CD8-positive, alpha-beta memory T cell (primary cell): ENCODE data around the gene KIFBP. TPM values are rescaled to one million over a fixed set of nuclear protein-coding genes. Genes with fewer than 3 reads are reported as not detected.

Experiments
- CTCF ChIA-PET: fragments of 350-600 bp; sonication (Branson Sonifier 250); formaldehyde crosslinking; loops from one replicate; lab custom pipeline; 2021; ENCODE audit warnings: antibody characterized with exemption; lab: Charles Lee
- POLR2A ChIA-PET: fragments of 350-600 bp; sonication (Branson Sonifier 250); formaldehyde crosslinking; loops from one replicate; lab custom pipeline; 2021; ENCODE audit warnings: antibody characterized with exemption; lab: Charles Lee
- DNase-seq, 5 donors: peaks; one replicate each; pipeline versions ENCODE4 v3.0.0 to v3.0.0-alpha.2; 2020 to 2022; ENCODE audit warnings: mixed read lengths in 1 of 5
- H3K27ac ChIP-seq: one replicate; pipeline ENCODE4 v1.7.0; 2013; ENCODE audit warnings: low read depth, mild to moderate bottlenecking, low read length, moderate library complexity
- H3K27me3 ChIP-seq: 2 replicates; pipeline ENCODE4 v1.7.0; 2013; ENCODE audit warnings: low read length, mild to moderate bottlenecking; ENCODE audit not compliant: insufficient read depth, poor library complexity, severe bottlenecking
- H3K36me3 ChIP-seq: 2 replicates; pipeline ENCODE4 v1.7.0; 2013; ENCODE audit warnings: mild to moderate bottlenecking, low read length, moderate library complexity; ENCODE audit not compliant: insufficient read depth
- H3K4me1 ChIP-seq: 2 replicates; pipeline ENCODE4 v1.7.0; 2013; ENCODE audit warnings: mild to moderate bottlenecking, low read length, moderate library complexity; ENCODE audit not compliant: insufficient read depth
- H3K4me3 ChIP-seq: 2 replicates; pipeline ENCODE4 v1.7.0; 2013; ENCODE audit warnings: mild to moderate bottlenecking, low read length
- H3K9me3 ChIP-seq: 2 replicates; pipeline ENCODE4 v1.7.0; 2013; ENCODE audit warnings: mild to moderate bottlenecking, low read length
- H3K27ac Mint-ChIP-seq, 8 donors: one replicate each; pipeline ENCODE4 v1.8.0; 2020 to 2021; ENCODE audit warnings: mixed read lengths in 8 of 8, mild to moderate bottlenecking in 6 of 8, inconsistent platforms in 3 of 8, moderate library complexity in 3 of 8
- H3K27me3 Mint-ChIP-seq, 2 donors: one replicate each; pipeline ENCODE4 v1.8.0; 2020 to 2021; ENCODE audit warnings: mixed read lengths in 2 of 2, mild to moderate bottlenecking in 1 of 2, moderate library complexity in 1 of 2
- H3K36me3 Mint-ChIP-seq, 3 donors: one replicate each; pipeline ENCODE4 v1.8.0; 2020 to 2021; ENCODE audit warnings: mixed read lengths in 3 of 3, inconsistent platforms in 1 of 3, mild to moderate bottlenecking in 1 of 3
- H3K4me1 Mint-ChIP-seq, 3 donors: one replicate each; pipeline ENCODE4 v1.8.0; 2020 to 2021; ENCODE audit warnings: mixed read lengths in 3 of 3, inconsistent platforms in 1 of 3, mild to moderate bottlenecking in 1 of 3
- H3K4me3 Mint-ChIP-seq, 7 donors: one replicate each; pipeline ENCODE4 v1.8.0; 2020 to 2021; ENCODE audit warnings: mixed read lengths in 7 of 7, mild to moderate bottlenecking in 6 of 7, moderate library complexity in 4 of 7, inconsistent platforms in 2 of 7
- H3K9me3 Mint-ChIP-seq, 5 donors: one replicate each; pipeline ENCODE4 v1.8.0; 2020 to 2022; ENCODE audit warnings: mixed read lengths in 5 of 5, mild to moderate bottlenecking in 3 of 5, moderate library complexity in 2 of 5, inconsistent platforms in 1 of 5
- polyA plus RNA-seq: library from polyadenylated mRNA; unstranded; fragments of 300-500 nt; fragmentation: Illumina TruSeq; gene quantifications from one replicate; pipeline ENCODE4 v1.2.3, GENCODE V29; 2021
- total RNA-seq, 2 experiments: library from RNA; stranded (reverse); gene quantifications; one replicate each; pipeline ENCODE4 v1.2.3, GENCODE V29; 2021

KIFBP gene
- total and polyA plus RNA-seq, 3 experiments from 2014 or later, result 5.2 to 21.0 (median 19.3) TPM

DNA sequence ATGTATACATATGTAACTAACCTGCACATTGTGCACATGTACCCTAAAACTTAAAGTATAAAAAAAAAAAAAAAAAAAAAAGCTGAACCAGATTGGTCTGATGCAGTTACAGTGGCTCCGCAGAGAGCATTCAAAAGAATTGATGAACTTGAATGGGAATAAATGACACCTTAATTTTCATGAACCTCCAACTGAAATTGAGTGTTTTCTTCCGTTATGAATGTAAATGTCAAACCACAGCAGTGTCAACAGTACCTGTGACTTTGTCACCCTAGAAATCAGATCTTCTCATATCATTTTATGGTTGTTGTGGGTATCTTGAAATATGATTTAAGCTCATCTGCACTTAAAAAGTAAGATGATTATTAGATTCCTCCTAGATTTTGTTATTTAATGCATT, 66.6 kb downstream of the KIFBP start:
- ChIA-PET POLR2A (interaction anchor here (1.6 kb wide), 1 partner anchor 10 kb away, joined by 6 read pairs; no protein-coding TSS in a partner anchor), CTCF (interaction anchor here (1.4 kb wide), 1 partner anchor 32 kb away, joined by 5 read pairs; the partner anchor contains the start of gene SRGN)
- Mint-ChIP-seq H3K4me1 (peaks cover 37 to 44% (median 41%) of the 10 kb centered on the region in 3 donors), H3K4me3 (peak overlapping the region in 5 of 7 donors; percentile 34 to 78 (median 51)), H3K27ac (peak overlapping the region in 6 of 8 donors; percentile 38 to 88 (median 72)), H3K27me3 (no peaks in the 10 kb centered on the region), H3K36me3 (no peaks in the 10 kb centered on the region), H3K9me3 (no peaks in the 10 kb centered on the region)
- Histone ChIP-seq H3K27ac (no peak overlapping the region), H3K27me3 (no peaks in the 10 kb centered on the region), H3K4me3 (no peak overlapping the region), H3K36me3 (no peaks in the 10 kb centered on the region), H3K9me3 (no peaks in the 10 kb centered on the region), H3K4me1 (peaks cover 24% of the 10 kb centered on the region)
- DNase-seq, result peak in 1 of 5 donors; percentile 30

DNA sequence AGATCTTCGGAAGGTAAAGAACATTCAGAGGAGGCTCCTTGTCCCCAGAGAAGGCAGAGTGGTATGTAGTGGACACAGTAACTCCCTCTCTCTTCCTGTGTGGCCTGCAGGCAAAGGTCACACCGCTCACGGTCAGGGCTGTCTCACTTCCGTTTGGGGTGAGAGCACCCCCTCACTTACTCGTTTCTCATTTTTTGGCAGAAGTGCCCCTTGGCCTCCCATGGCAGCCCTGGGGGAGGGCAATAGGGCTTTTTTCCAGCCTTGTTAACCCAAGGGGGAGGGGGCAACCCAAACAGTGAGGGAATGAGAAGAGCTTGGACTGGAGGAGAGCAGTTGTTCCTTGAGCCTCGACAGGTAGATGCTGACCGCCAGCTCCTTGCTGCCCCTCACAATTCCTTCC, 67.5 kb downstream of the KIFBP start:
- no peak for DNase-seq
- H3K4me1 ChIP-seq, result peaks cover 26% of the 10 kb centered on the region
- POLR2A ChIA-PET, result no interaction called here

DNA sequence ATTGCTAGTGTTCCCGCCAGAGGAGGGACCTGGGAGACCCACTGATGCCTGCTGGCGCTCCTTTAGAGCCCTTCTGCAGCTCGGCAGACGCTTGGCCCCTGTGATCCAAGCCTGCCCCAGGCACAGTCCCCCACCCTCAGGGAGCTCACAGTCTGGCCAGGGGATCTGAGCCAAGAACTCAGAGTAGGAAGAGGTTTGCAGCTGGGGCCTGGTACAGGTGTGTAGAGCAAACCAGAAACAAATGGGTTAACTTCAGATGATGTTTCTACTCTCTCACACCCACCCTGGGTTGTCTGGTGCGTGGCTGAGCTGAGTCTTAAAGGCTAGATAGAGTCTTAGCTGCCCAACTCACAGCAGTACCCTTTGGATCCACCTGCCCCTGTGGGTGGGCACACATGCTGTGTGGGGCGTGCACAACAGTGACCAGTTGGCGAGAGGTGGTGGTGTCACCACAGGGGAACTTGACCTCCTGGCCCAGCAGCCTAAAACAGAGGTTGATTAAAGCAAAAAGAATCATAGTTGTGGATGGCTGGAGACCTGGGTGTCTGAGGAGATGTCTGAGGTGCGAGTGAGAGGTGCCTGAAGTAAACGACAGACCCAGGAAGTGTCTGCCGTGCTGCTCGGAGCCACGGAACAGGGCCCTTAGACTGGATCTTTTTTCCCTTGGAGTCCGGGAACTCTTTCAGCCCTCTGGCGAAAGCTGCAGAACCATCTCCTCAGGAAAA, 68.1 kb downstream of the KIFBP start:
- Histone ChIP-seq H3K27me3 (no peaks in the 10 kb centered on the region), H3K9me3 (no peaks in the 10 kb centered on the region), H3K4me1 (peaks cover 32% of the 10 kb centered on the region), H3K36me3 (no peaks in the 10 kb centered on the region), H3K4me3 (no peak overlapping the region), H3K27ac (no peak overlapping the region)
- Mint-ChIP-seq H3K4me3 (peak overlapping the region in 3 of 7 donors; percentile 19 to 78 (median 26)), H3K27me3 (no peaks in the 10 kb centered on the region), H3K4me1 (peaks cover 42 to 46% (median 45%) of the 10 kb centered on the region in 3 donors), H3K27ac (peak overlapping the region in 3 of 8 donors; percentile 26 to 70 (median 38)), H3K9me3 (no peaks in the 10 kb centered on the region), H3K36me3 (no peaks in the 10 kb centered on the region)
- CTCF ChIA-PET, result interaction anchor here (1.3 to 1.4 kb wide), 4 partner anchors 9 to 51 kb away, joined by 3 to 5 read pairs (median 3); partner anchors contain the start of gene SRGN
- POLR2A ChIA-PET, result interaction anchor here (1.0 kb wide), 1 partner anchor 9 kb away, joined by 3 read pairs; no protein-coding TSS in a partner anchor
- no peak for DNase-seq

More for the DNA sequence above, 67.5 kb downstream of the KIFBP start:
- Mint-ChIP-seq H3K27ac (peak overlapping the region in 7 of 8 donors; percentile 24 to 88 (median 80)), H3K27me3 (no peaks in the 10 kb centered on the region), H3K4me3 (peak overlapping the region in 4 of 7 donors; percentile 28 to 78 (median 33)), H3K9me3 (no peaks in the 10 kb centered on the region), H3K4me1 (peaks cover 39 to 44% (median 42%) of the 10 kb centered on the region in 3 donors), H3K36me3 (no peaks in the 10 kb centered on the region)
- H3K27ac ChIP-seq, result no peak overlapping the region
- no peaks in the 10 kb centered on the region for H3K9me3 ChIP-seq
- no peaks in the 10 kb centered on the region for H3K27me3 ChIP-seq
- CTCF ChIA-PET, result interaction anchor here (1.3 to 1.4 kb wide), 3 partner anchors 10 to 50 kb away, joined by 3 to 5 read pairs (median 3); partner anchors contain the start of gene SRGN
- H3K36me3 ChIP-seq, result no peaks in the 10 kb centered on the region
- no peak overlapping the region for H3K4me3 ChIP-seq

DNA sequence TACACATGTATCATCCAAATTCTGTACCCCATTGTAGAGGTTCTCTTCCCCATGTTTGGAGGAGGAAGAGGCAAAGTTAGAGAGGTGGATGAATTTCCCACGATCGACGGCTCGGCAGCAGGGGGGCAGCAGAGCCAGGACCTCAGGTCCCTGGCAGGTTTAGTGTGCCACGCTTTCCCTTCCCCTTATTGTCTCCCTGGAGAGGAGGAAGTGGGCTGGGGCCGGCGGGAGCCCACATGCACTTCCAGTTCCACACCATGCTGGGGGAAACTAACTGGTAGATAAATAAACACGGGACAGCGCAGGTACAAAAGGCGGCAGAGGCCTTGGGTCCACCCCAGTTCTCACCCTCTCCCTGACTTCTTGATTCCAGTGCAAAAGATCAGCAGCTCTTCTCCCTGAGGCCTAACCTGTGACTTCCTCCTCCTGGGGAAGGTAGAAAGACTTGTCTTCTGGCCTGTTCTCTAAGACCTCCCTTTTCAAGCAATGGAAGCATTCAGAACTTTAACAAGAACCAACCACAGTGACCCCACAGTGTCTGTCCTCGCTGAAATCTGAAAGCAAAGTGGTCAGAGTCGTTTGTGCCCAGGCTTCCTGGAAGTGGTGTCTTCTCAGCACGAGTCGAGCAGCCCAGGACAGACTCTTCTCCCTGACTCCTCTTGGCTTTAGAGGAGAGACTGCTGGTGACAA, 68.8 kb downstream of the KIFBP start:
- ChIA-PET POLR2A (interaction anchor here (1.0 kb wide), 1 partner anchor 9 kb away, joined by 3 read pairs; no protein-coding TSS in a partner anchor), CTCF (interaction anchor here (1.3 to 1.4 kb wide), 2 partner anchors 37 to 51 kb away, joined by 3 read pairs; no protein-coding TSS in a partner anchor)
- Histone ChIP-seq H3K9me3 (no peaks in the 10 kb centered on the region), H3K27ac (no peak overlapping the region), H3K36me3 (no peaks in the 10 kb centered on the region), H3K4me3 (no peak overlapping the region), H3K4me1 (peaks cover 38% of the 10 kb centered on the region), H3K27me3 (no peaks in the 10 kb centered on the region)
- Mint-ChIP-seq H3K36me3 (no peaks in the 10 kb centered on the region), H3K4me3 (peak overlapping the region in 6 of 7 donors; percentile 3 to 78 (median 44)), H3K4me1 (peaks cover 49 to 52% (median 52%) of the 10 kb centered on the region in 3 donors), H3K9me3 (no peaks in the 10 kb centered on the region), H3K27ac (peak overlapping the region in 6 of 8 donors; percentile 26 to 88 (median 64)), H3K27me3 (no peaks in the 10 kb centered on the region)
- no peak for DNase-seq

DNA sequence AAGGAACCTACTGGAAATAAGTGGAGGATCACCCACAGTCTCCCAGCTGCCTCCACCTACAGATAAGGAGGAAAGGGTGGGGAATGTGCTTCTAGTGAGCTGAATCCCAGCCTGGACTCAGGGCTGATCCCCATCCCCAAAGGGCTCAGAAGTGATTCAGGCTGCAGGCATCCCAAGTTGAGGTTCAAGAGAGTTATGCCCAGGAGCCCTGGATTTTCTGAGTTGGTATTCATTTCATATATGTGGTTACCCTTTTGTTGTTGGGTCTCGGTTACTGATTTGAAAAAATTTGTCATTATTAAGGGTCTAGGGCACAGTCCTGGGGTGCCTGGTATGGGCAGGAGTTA, 69.3 kb downstream of the KIFBP start:
- no peaks in the 10 kb centered on the region for H3K27me3 Mint-ChIP-seq
- no peaks in the 10 kb centered on the region for H3K9me3 Mint-ChIP-seq
- peaks cover 49 to 52% (median 52%) of the 10 kb centered on the region in 3 donors for H3K4me1 Mint-ChIP-seq
- Histone ChIP-seq H3K27ac (no peak overlapping the region), H3K27me3 (no peaks in the 10 kb centered on the region), H3K36me3 (no peaks in the 10 kb centered on the region), H3K4me1 (peaks cover 38% of the 10 kb centered on the region), H3K4me3 (no peak overlapping the region), H3K9me3 (no peaks in the 10 kb centered on the region)
- peak overlapping the region in 1 of 7 donors; percentile 78 for H3K4me3 Mint-ChIP-seq
- H3K36me3 Mint-ChIP-seq, result no peaks in the 10 kb centered on the region
- ChIA-PET POLR2A (no interaction called here), CTCF (interaction anchor here (1.4 kb wide), 1 partner anchor 36 kb away, joined by 3 read pairs; no protein-coding TSS in a partner anchor)
- H3K27ac Mint-ChIP-seq, result peak overlapping the region in 5 of 8 donors; percentile 61 to 88 (median 66)
- no peak for DNase-seq

DNA sequence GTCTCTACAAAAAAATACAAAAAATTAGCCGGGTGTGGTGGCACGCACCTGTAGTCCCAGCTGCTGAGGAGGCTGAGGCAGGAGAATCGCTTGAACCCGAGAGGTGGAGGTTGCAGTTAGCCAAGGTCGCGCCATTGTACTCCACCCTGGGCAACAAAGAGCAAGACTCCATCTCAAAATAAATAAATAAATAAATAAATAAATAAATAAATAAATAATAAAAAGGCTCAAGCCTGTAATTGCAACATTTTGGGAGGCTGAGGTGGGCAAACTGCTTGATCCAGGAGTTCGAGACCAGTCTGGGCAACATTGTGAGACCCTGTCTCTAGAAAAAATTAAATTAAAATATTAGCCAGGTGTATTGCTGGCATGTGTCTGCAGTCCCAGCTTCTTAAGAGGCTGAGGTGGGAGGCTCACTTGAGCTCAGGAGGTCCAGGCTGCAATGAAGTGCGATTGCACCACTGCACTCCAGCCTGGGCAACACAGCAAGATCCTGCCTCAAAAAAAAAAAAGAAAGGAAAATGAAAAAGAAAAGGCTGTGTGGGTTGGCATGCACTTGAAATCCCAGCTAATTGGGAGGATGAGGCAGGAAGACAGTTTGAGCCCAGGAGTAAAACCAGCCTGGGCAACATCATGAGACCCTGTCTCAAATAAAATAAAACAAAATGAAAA, 71.7 kb downstream of the KIFBP start:
- Histone ChIP-seq H3K4me3 (no peak overlapping the region), H3K4me1 (peaks cover 38% of the 10 kb centered on the region), H3K27me3 (no peaks in the 10 kb centered on the region), H3K36me3 (no peaks in the 10 kb centered on the region), H3K27ac (no peak overlapping the region), H3K9me3 (no peaks in the 10 kb centered on the region)
- Mint-ChIP-seq H3K4me3 (no peak overlapping the region), H3K27me3 (no peaks in the 10 kb centered on the region), H3K9me3 (no peaks in the 10 kb centered on the region), H3K27ac (no peak overlapping the region), H3K4me1 (peaks cover 43 to 46% (median 45%) of the 10 kb centered on the region in 3 donors), H3K36me3 (no peaks in the 10 kb centered on the region)
- POLR2A ChIA-PET, result no interaction called here
- DNase-seq, result no peak
- CTCF ChIA-PET, result interaction anchor here (1.4 to 1.5 kb wide), 2 partner anchors 15 to 28 kb away, joined by 3 read pairs; partner anchors contain the start of gene SRGN
